ENCODE measurements around the gene FBXL16. TPM values are rescaled to one million over a fixed set of nuclear protein-coding genes. Genes with fewer than 3 reads are reported as not detected.

The FBXL16 gene
- polyA plus RNA-seq, 1 donor from 2014 or later = 3.4 TPM

GRCh38 chr16:708019-708418, 2.4 kb upstream of the FBXL16 start:
- no peak overlapping the region for H3K4me3 ChIP-seq (ENCODE audit: low read length)
- H3K9me2 ChIP-seq (ENCODE audit: insufficient read depth, low read length) = no peaks in the 10 kb centered on the region
- no peak overlapping the region for H2AFZ ChIP-seq (ENCODE audit: low read depth, low read length)
- peak overlapping the region; percentile 94 for H3K9ac ChIP-seq (ENCODE audit: low read length)
- peak overlapping the region; percentile 99 for H3K27ac ChIP-seq (ENCODE audit: low read length)
- H3K9me3 ChIP-seq (ENCODE audit: low read length) = no peaks in the 10 kb centered on the region
- no peaks in the 10 kb centered on the region for H3K36me3 ChIP-seq (ENCODE audit: insufficient read depth, low read length)
- peaks cover 12% of the 10 kb centered on the region for H4K20me1 ChIP-seq (ENCODE audit: insufficient read depth)
- H3K27me3 ChIP-seq (ENCODE audit: insufficient read depth, low read depth, low read length) = peaks cover 4% of the 10 kb centered on the region
- no peak overlapping the region for H3K4me2 ChIP-seq (ENCODE audit: low read length)
- no peak for TF ChIP-seq EZH2 (IDR thresholded peaks at IDR 0.05; ENCODE audit: borderline replicate concordance, insufficient read depth, low read length, poor library complexity, severe bottlenecking)
- no peak for TF ChIP-seq MXI1 (conservative IDR thresholded peaks at IDR 0.05; ENCODE audit: poor library complexity, severe bottlenecking)
- no peak for TF ChIP-seq TAF1 (IDR thresholded peaks at IDR 0.05; ENCODE audit: low read depth)
- no peak for TF ChIP-seq RAD21 (conservative IDR thresholded peaks at IDR 0.05)
- TF ChIP-seq SMC3 (conservative IDR thresholded peaks at IDR 0.05; ENCODE audit: poor library complexity) = no peak
- no peak for TF ChIP-seq POLR2AphosphoS5 (IDR thresholded peaks at IDR 0.05)
- no peak for TF ChIP-seq REST (IDR thresholded peaks at IDR 0.05; ENCODE audit: borderline replicate concordance)
- TF ChIP-seq CTCF (IDR thresholded peaks at IDR 0.05; ENCODE audit: poor library complexity, severe bottlenecking) = no peak
- TF ChIP-seq EP300 (conservative IDR thresholded peaks at IDR 0.05; ENCODE audit: poor library complexity, severe bottlenecking) = no peak
- H3F3A ChIP-seq (ENCODE audit: insufficient read depth, low read length, poor library complexity, severe bottlenecking) = peaks cover 5% of the 10 kb centered on the region
- peaks cover 32% of the 10 kb centered on the region for H3K79me2 ChIP-seq (replicated peaks; ENCODE audit: insufficient read depth, low read length)

DNA sequence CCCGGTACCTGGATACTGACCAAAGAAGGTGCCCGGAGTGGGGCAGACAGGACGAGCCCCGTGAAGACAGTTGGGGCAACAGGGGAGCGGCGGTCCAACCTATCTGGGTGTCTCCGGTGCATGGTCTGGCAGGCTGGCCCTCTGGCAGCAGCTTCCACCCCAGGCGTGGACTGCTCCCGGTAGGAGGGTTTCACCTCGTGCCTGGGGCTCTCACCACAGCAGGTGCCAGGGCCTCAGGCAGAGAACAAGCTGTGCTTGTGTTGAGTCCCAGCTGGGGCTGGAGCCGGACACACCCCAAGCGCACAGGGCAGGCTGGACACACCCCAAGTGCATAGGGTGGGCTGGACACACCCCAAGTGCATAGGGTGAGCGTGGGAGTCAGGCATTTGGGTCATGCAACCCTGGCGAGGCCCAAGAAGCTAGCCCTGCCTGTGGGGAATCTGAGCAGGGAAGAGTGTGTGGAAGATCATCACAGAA, 1.5 kb upstream of the FBXL16 start:
- H3K4me2 ChIP-seq (ENCODE audit: low read length) = peak overlapping the region; percentile 80
- H2AFZ ChIP-seq (ENCODE audit: low read depth, low read length) = no peak overlapping the region
- H3K27ac ChIP-seq (ENCODE audit: low read length) = peak overlapping the region; percentile 86
- H3K9me3 ChIP-seq (ENCODE audit: low read length) = no peaks in the 10 kb centered on the region
- no peaks in the 10 kb centered on the region for H3K9me2 ChIP-seq (ENCODE audit: insufficient read depth, low read length)
- H3K9ac ChIP-seq (ENCODE audit: low read length) = peak overlapping the region; percentile 79
- H3K4me3 ChIP-seq (ENCODE audit: low read length) = peak overlapping the region; percentile 73
- TF ChIP-seq REST (IDR thresholded peaks at IDR 0.05; ENCODE audit: borderline replicate concordance) (no peak), POLR2AphosphoS5 (IDR thresholded peaks at IDR 0.05) (no peak), SMC3 (conservative IDR thresholded peaks at IDR 0.05; ENCODE audit: poor library complexity) (no peak), EZH2 (IDR thresholded peaks at IDR 0.05; ENCODE audit: borderline replicate concordance, insufficient read depth, low read length, poor library complexity, severe bottlenecking) (no peak), RAD21 (conservative IDR thresholded peaks at IDR 0.05) (no peak), CTCF (IDR thresholded peaks at IDR 0.05; ENCODE audit: poor library complexity, severe bottlenecking) (no peak), EP300 (conservative IDR thresholded peaks at IDR 0.05; ENCODE audit: poor library complexity, severe bottlenecking) (no peak), MXI1 (conservative IDR thresholded peaks at IDR 0.05; ENCODE audit: poor library complexity, severe bottlenecking) (no peak)
- H3K79me2 ChIP-seq (replicated peaks; ENCODE audit: insufficient read depth, low read length) = peaks cover 40% of the 10 kb centered on the region
- no peaks in the 10 kb centered on the region for H3K36me3 ChIP-seq (ENCODE audit: insufficient read depth, low read length)
- H4K20me1 ChIP-seq (ENCODE audit: insufficient read depth) = peaks cover 22% of the 10 kb centered on the region
- H3F3A ChIP-seq (ENCODE audit: insufficient read depth, low read length, poor library complexity, severe bottlenecking) = peaks cover 5% of the 10 kb centered on the region
- H3K27me3 ChIP-seq (ENCODE audit: insufficient read depth, low read depth, low read length) = peaks cover 4% of the 10 kb centered on the region
